Measurements from ENCODE around the gene CFAP90.

Gene CFAP90

DNA sequence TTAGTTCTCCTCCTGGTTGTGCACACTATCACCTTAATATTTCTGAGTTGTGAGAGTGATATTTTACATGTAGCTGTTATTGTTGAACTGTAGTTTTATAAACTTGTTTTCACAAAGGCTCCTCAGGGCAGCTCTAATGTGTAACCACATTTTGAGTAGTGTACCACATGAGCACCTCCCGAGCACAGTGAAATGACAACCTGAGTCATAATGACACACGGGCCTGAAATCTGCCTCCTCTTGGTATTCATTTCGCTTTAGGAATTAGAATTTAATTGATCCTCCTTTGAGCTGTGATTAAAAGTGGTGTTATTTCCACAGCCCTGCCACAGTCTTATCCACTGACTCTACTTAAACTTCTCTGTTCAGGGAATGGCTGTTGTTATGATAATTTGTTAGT is 25.9 kb upstream of the CFAP90 start:
- no peak for DNase-seq (ENCODE audit: low read depth, low spot score)

DNA sequence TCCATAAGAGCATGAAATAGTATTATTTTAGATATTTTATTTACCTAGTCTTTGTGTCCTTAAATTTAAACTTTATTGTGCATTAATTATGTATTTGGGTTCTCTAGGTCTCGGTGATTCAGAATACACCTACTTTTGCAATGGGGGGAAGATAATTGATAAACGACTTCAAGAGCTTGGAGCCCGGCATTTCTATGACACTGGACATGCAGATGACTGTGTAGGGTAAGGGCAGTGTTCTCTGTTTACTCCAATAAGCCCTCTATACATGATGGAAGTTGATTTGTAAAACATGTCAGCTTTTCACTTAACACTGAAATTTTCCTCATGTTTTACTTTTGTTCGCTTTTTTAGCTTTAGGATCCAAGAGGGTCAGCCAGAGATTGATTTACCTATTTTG is 24.2 kb upstream of the CFAP90 start:
- ChIA-PET POLR2A (no interaction called here), CTCF (interaction anchor here (0.9 to 9.7 kb wide), 2 partner anchors 11 to 19 kb away, joined by 5 to 98 read pairs; no protein-coding TSS in a partner anchor)
- no peak for DNase-seq (ENCODE audit: low read depth, low spot score)
- no peak overlapping the region for H3K4me3 ChIP-seq (ENCODE audit: low read depth, low read length)
- TF ChIP-seq, protein P1, sequence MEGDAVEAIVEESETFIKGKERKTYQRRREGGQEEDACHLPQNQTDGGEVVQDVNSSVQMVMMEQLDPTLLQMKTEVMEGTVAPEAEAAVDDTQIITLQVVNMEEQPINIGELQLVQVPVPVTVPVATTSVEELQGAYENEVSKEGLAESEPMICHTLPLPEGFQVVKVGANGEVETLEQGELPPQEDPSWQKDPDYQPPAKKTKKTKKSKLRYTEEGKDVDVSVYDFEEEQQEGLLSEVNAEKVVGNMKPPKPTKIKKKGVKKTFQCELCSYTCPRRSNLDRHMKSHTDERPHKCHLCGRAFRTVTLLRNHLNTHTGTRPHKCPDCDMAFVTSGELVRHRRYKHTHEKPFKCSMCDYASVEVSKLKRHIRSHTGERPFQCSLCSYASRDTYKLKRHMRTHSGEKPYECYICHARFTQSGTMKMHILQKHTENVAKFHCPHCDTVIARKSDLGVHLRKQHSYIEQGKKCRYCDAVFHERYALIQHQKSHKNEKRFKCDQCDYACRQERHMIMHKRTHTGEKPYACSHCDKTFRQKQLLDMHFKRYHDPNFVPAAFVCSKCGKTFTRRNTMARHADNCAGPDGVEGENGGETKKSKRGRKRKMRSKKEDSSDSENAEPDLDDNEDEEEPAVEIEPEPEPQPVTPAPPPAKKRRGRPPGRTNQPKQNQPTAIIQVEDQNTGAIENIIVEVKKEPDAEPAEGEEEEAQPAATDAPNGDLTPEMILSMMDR (IDR thresholded peaks at IDR 0.05; ENCODE audit: insufficient read depth, low read length, missing control alignments): no peak

More for the DNA sequence above, 25.9 kb upstream of the CFAP90 start:
- H3K4me3 ChIP-seq (ENCODE audit: low read depth, low read length): no peak overlapping the region
- ChIA-PET POLR2A (interaction anchor here (0.6 kb wide), 1 partner anchor 13 kb away, joined by 3 read pairs; no protein-coding TSS in a partner anchor), CTCF (interaction anchor here (9.7 kb wide), 1 partner anchor 10 kb away, joined by 98 read pairs; no protein-coding TSS in a partner anchor)
- TF ChIP-seq, protein P1 (IDR thresholded peaks at IDR 0.05; ENCODE audit: insufficient read depth, low read length, missing control alignments): no peak

DNA sequence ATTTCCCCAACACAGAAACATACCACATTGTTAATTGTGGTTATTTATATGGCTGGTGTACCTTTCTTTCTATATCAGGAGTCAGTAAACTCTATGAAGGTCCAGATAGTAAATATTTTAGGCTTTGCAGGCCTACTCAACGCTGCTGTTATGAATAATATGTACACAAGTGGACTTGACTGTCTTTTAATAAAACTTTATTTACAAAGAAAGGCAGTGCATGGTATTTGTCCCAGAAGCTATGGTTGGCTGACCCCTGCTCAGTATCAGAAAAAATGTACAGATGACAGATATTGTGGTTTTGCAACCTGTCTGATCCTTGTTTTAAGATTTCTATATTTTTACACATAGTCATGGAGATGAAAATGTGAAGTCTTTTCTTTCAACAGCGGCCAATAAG is 23.7 kb upstream of the CFAP90 start:
- CTCF ChIA-PET: interaction anchor here (0.9 to 9.7 kb wide), 2 partner anchors 12 to 18 kb away, joined by 5 to 98 read pairs; no protein-coding TSS in a partner anchor
- POLR2A ChIA-PET: no interaction called here
- no peak overlapping the region for H3K4me3 ChIP-seq (ENCODE audit: low read depth, low read length)
- TF ChIP-seq, protein P1 (IDR thresholded peaks at IDR 0.05; ENCODE audit: insufficient read depth, low read length, missing control alignments): no peak
- DNase-seq (ENCODE audit: low read depth, low spot score): no peak

DNA sequence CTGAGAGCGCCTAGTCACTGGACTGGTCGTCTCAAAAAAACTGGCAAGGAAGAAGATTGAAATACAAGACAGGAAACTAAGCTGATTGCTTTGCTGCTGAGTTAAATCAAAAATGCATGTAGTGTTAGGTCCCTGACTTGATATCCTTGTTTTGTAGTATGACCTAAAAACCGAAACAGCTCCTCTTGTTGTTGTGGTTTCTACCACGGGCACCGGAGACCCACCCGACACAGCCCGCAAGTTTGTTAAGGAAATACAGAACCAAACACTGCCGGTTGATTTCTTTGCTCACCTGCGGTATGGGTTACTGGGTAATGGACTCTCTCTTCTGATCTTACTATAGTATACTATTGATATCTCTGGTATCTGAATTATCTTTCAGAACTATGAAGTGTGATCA is 22.3 kb upstream of the CFAP90 start:
- ChIA-PET CTCF (interaction anchor here (0.6 to 9.7 kb wide), 2 partner anchors 13 to 24 kb away, joined by 4 to 98 read pairs; no protein-coding TSS in a partner anchor), POLR2A (no interaction called here)
- TF ChIP-seq, protein P1 (IDR thresholded peaks at IDR 0.05; ENCODE audit: insufficient read depth, low read length, missing control alignments): no peak
- H3K4me3 ChIP-seq (ENCODE audit: low read depth, low read length): no peak overlapping the region
- no peak for DNase-seq (ENCODE audit: low read depth, low spot score)

DNA sequence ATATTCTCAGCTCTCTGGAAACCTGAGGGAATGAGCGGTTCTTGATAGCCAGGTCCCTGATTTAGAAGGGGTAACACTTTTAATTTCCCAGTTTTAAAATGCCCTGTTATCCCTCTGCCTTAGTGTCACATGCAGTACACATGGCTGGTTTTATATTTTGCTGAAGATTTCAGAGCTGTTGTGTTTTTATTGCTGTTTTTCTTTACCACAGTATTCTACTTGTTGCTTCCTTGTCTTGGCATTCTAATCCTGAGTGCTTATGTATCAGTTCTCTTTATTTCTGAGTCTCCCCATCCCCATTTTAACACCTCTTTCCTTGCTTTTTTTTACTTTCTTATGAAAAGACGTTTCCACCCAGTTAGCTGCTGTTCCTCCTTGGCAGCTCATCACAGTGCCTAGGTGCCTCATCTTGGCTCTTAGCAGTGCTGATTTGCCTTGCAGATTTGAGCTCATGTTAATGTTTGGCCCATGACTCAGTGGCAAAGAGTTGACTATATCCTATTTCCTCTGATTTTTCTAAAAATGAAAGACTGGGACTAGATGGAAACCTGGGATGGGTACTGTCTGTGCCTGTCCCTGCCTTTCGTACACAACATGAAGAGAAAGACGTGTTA is 21.7 kb upstream of the CFAP90 start:
- no peak overlapping the region for H3K4me3 ChIP-seq (ENCODE audit: low read depth, low read length)
- ChIA-PET POLR2A (no interaction called here), CTCF (interaction anchor here (0.6 to 9.7 kb wide), 2 partner anchors 14 to 24 kb away, joined by 4 to 98 read pairs; no protein-coding TSS in a partner anchor)
- TF ChIP-seq, protein P1 (IDR thresholded peaks at IDR 0.05; ENCODE audit: insufficient read depth, low read length, missing control alignments): no peak
- DNase-seq (ENCODE audit: low read depth, low spot score): no peak

DNA sequence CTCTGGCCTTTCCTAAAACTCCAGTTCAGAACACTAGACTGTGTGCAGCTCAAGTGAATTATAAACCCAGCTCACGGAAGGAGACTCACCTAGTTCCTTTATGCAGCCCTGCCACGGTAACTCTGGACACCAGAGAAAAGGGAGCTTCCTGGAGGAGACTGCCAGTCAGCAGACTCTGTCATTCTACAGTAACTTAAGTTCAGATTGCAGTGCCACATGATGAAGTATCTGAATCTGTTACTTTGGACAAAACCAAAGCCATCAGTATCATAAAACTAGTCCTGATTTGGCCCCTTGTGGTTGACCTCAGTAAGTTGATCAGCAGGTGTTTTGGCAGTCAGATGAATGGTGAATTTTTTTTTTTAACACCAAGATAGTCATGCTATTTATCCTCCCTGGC is 20.7 kb upstream of the CFAP90 start:
- ChIA-PET CTCF (interaction anchor here (0.9 to 9.7 kb wide), 2 partner anchors 15 to 55 kb away, joined by 3 to 98 read pairs; no protein-coding TSS in a partner anchor), POLR2A (no interaction called here)
- no peak overlapping the region for H3K4me3 ChIP-seq (ENCODE audit: low read depth, low read length)
- DNase-seq (ENCODE audit: low read depth, low spot score): no peak
- TF ChIP-seq, protein P1 (IDR thresholded peaks at IDR 0.05; ENCODE audit: insufficient read depth, low read length, missing control alignments): no peak

All from AG04449 (cell line).